GM12892 (cell line): ENCODE measurements around the gene MEGF11.

Source experiments
- DNase-seq: peaks from one replicate; pipeline ENCODE4 v3.0.0; 2011; ENCODE audit not compliant: insufficient read length
- FAIRE-seq: peaks from 2 replicates; lab custom pipeline; 2011; peaks lifted over from hg19 to GRCh38; lab: Jason Lieb, UNC
- POLR2A ChIP-seq: IDR thresholded peaks from 2 replicates; pipeline ENCODE4 v1.6.1; 2011; ENCODE audit warnings: low read depth, low read length, control low read depth
- POLR2AphosphoS5 ChIP-seq: IDR thresholded peaks from 2 replicates; pipeline ENCODE4 v1.6.1; 2011; ENCODE audit warnings: low read depth, low read length, control low read depth
- TAF1 ChIP-seq: IDR thresholded peaks from 2 replicates; pipeline ENCODE4 v1.6.1; 2011; ENCODE audit warnings: low read depth, mild to moderate bottlenecking, control low read depth, low read length, borderline replicate concordance

The MEGF11 gene

GRCh38 chr15:65914981-65915925, 338.3 kb downstream of the MEGF11 start:
- FAIRE-seq (no peak), DNase-seq (no peak)
- no peak for TF ChIP-seq TAF1
- TF ChIP-seq POLR2A = no peak
- no peak for TF ChIP-seq POLR2AphosphoS5

DNA sequence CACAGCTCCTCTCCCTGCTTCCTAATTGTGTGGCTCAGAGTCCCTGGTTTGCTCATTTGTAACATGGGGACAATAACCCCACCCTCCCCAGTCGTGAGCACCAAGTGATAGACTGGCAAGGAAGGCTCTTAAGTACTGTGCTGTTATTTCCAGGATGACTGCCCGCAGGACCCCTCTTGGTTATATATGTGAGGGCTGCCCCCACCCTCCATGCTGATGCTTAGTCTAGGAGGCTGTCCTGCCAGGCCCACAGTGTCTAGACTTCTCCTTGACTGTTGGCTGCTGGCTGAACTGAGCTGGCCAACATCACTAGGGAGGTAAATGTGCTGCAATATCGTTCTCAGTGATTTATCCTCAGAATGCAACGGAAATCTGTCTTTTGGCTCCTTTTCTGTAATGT, 339.2 kb downstream of the MEGF11 start:
- no peak for DNase-seq
- FAIRE-seq = no peak
- TF ChIP-seq TAF1 (no peak), POLR2AphosphoS5 (no peak), POLR2A (no peak)

DNA sequence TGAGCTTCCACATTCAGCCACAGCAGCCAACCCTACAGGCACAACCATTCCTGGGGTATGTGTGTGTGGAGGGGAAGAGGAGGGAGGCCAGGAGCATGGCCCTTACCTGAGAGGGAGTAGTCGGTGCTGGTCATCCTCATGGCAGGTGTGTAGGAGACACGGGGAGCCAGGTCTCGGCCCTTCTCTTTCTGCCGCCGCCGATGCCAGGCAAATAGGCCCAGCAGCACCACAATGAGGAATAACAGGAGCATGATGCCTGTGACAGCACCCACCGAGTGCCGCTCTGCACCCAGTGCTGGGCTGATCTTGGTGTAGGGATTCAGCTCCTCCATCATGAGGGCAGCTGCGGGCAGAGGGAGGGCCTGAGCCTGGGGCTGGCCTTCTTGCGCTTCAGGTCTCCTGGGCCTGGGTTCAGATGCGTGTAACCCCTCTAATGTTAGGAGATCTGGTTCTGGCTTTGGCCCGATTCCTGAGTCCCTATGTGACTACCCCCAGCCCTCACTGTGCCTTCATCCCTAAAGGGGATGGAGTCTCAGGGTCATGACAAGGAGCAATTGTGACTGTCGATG, 339.8 kb downstream of the MEGF11 start:
- TF ChIP-seq POLR2A (no peak), TAF1 (no peak), POLR2AphosphoS5 (no peak)
- DNase-seq = no peak
- no peak for FAIRE-seq

DNA sequence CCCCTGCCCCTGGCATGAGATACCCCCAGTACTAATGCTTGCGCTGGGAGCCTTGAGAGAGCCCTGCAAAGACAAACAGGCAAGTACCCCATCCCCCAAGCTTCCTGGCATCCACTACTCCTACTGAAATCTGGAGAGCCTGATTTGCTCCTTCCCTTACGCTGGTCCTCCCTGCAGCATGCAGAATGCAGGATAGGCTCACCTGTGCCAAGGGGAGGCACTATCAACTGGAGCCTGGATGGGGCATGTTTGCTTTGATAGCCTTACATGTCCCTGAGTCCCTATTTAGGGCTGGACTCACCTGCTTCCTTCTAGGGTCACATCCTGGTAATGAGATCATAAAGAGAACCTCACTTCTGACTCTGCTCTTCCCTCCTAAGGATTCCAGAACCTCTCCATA, 341.3 kb downstream of the MEGF11 start:
- FAIRE-seq = no peak
- DNase-seq = no peak
- TF ChIP-seq POLR2AphosphoS5 = no peak
- TF ChIP-seq TAF1 = no peak
- no peak for TF ChIP-seq POLR2A

GRCh38 chr15:65910341-65910740, 343.2 kb downstream of the MEGF11 start:
- TF ChIP-seq TAF1 = no peak
- DNase-seq = no peak
- FAIRE-seq = no peak

GRCh38 chr15:65909831-65910230, 343.7 kb downstream of the MEGF11 start:
- no peak for FAIRE-seq

GRCh38 chr15:65908876-65909275, 344.7 kb downstream of the MEGF11 start:
- DNase-seq = no peak
- FAIRE-seq = no peak
- TF ChIP-seq TAF1 (no peak), POLR2AphosphoS5 (no peak), POLR2A (no peak)

More at GRCh38 chr15:65909831-65910230, 343.7 kb downstream of the MEGF11 start:
- DNase-seq = no peak
- TF ChIP-seq POLR2AphosphoS5 (no peak), TAF1 (no peak), POLR2A (no peak)

- DNase-seq (no peak), FAIRE-seq (no peak)
- TF ChIP-seq POLR2AphosphoS5 (no peak), POLR2A (no peak), TAF1 (no peak)
Observed at GRCh38 chr15:65907661-65908060, 345.9 kb downstream of the MEGF11 start.

- FAIRE-seq (no peak), DNase-seq (no peak)
- TF ChIP-seq POLR2AphosphoS5 = no peak
- TF ChIP-seq POLR2A = no peak
- no peak for TF ChIP-seq TAF1
Observed at GRCh38 chr15:65906396-65906795, 347.2 kb downstream of the MEGF11 start.

DNA sequence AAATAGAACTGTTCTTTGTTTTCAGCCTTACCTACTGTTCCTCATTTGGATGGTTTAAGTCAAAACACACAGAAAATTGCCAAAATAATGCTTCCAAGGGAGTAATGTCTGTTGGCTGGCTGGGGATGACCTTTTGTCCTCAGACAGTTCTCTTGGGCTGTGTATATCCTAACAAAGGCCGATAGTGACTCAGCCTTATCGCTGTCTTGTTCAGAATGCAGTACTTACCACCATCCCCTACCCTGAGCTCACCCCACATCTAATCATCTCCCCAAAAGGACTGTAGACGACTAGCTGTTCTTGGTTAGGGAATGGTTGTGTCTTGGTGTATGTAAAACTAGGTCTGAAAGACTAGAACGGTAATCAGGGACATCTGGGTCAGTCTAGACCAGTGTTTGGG, 349.2 kb downstream of the MEGF11 start:
- FAIRE-seq = no peak
- TF ChIP-seq POLR2A (no peak), POLR2AphosphoS5 (no peak), TAF1 (no peak)
- no peak for DNase-seq

- TF ChIP-seq POLR2A = no peak
- no peak for FAIRE-seq
- no peak for DNase-seq
Observed at GRCh38 chr15:65903296-65904073, 350.1 kb downstream of the MEGF11 start.
